ENCODE results near the gene PIP5K1B.

DNA sequence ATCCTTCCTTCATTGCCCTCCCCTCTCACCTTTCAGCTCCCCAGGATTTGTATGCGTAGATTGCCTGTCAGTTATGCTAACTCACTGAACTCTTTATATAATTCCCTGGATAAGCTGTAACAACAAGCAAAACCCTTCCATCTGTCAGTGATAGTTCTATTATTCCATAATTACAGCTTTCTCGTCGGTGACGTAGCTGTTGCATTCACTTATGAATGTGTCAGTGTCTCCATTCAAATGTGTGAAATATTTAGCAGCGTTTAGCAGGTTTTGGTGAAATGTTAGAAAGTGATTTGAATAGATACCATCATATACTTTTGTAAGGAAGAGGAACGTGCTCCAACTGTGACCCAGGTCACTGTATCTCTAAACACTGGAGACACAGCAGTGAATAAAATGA is 45.2 kb downstream of the PIP5K1B start:
- TF ChIP-seq, protein P1, sequence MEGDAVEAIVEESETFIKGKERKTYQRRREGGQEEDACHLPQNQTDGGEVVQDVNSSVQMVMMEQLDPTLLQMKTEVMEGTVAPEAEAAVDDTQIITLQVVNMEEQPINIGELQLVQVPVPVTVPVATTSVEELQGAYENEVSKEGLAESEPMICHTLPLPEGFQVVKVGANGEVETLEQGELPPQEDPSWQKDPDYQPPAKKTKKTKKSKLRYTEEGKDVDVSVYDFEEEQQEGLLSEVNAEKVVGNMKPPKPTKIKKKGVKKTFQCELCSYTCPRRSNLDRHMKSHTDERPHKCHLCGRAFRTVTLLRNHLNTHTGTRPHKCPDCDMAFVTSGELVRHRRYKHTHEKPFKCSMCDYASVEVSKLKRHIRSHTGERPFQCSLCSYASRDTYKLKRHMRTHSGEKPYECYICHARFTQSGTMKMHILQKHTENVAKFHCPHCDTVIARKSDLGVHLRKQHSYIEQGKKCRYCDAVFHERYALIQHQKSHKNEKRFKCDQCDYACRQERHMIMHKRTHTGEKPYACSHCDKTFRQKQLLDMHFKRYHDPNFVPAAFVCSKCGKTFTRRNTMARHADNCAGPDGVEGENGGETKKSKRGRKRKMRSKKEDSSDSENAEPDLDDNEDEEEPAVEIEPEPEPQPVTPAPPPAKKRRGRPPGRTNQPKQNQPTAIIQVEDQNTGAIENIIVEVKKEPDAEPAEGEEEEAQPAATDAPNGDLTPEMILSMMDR (IDR thresholded peaks at IDR 0.05; ENCODE audit: low read depth, low read length, poor library complexity, severe bottlenecking), result no peak
- TF ChIP-seq EZH2phosphoT487 (IDR thresholded peaks at IDR 0.05; ENCODE audit: borderline replicate concordance, low read length), result no peak
